ENCODE data around the gene UNKL.

The UNKL gene

GRCh38 chr16:1366060-1366711, 48.3 kb downstream of the UNKL start:
- no peaks in the 10 kb centered on the region for H3K9me3 ChIP-seq (ENCODE audit: low read length)
- H3K27ac ChIP-seq (ENCODE audit: low read depth, low read length), result no peak overlapping the region
- no peak overlapping the region for H3K4me3 ChIP-seq (ENCODE audit: low read depth in 1 of 2, low read length in 2 of 2)
- H3K36me3 ChIP-seq (ENCODE audit: insufficient read depth, low read length), result peaks cover 45% of the 10 kb centered on the region
- no peaks in the 10 kb centered on the region for H3K4me1 ChIP-seq (ENCODE audit: insufficient read depth, low read length)
- no peak overlapping the region for H3K9ac ChIP-seq (ENCODE audit: low read length)
- no peaks in the 10 kb centered on the region for H3K27me3 ChIP-seq (ENCODE audit: control insufficient read depth in 1 of 2, insufficient read depth in 2 of 2, low read length in 2 of 2)

GRCh38 chr16:1364510-1364909, 50.0 kb downstream of the UNKL start:
- Histone ChIP-seq H3K9me3 (ENCODE audit: low read length) (no peaks in the 10 kb centered on the region), H3K9ac (ENCODE audit: low read length) (no peak overlapping the region), H3K4me3 (ENCODE audit: low read depth in 1 of 2, low read length in 2 of 2) (no peak overlapping the region), H3K27ac (ENCODE audit: low read depth, low read length) (no peak overlapping the region), H3K36me3 (ENCODE audit: insufficient read depth, low read length) (peaks cover 39% of the 10 kb centered on the region), H3K27me3 (ENCODE audit: control insufficient read depth in 1 of 2, insufficient read depth in 2 of 2, low read length in 2 of 2) (no peaks in the 10 kb centered on the region), H3K4me1 (ENCODE audit: insufficient read depth, low read length) (no peaks in the 10 kb centered on the region)

- H3K36me3 ChIP-seq (ENCODE audit: insufficient read depth, low read length), result peaks cover 44% of the 10 kb centered on the region
- H3K27ac ChIP-seq (ENCODE audit: low read depth, low read length), result no peak overlapping the region
- no peaks in the 10 kb centered on the region for H3K27me3 ChIP-seq (ENCODE audit: control insufficient read depth in 1 of 2, insufficient read depth in 2 of 2, low read length in 2 of 2)
- no peak overlapping the region for H3K4me3 ChIP-seq (ENCODE audit: low read depth in 1 of 2, low read length in 2 of 2)
- H3K4me1 ChIP-seq (ENCODE audit: insufficient read depth, low read length), result no peaks in the 10 kb centered on the region
- no peak overlapping the region for H3K9ac ChIP-seq (ENCODE audit: low read length)
- H3K9me3 ChIP-seq (ENCODE audit: low read length), result no peaks in the 10 kb centered on the region
These were observed 50.9 kb downstream of the UNKL start for GRCh38 chr16:1363501-1364041.

- Histone ChIP-seq H3K27me3 (ENCODE audit: control insufficient read depth in 1 of 2, insufficient read depth in 2 of 2, low read length in 2 of 2) (no peaks in the 10 kb centered on the region), H3K9ac (ENCODE audit: low read length) (no peak overlapping the region), H3K36me3 (ENCODE audit: insufficient read depth, low read length) (peaks cover 49% of the 10 kb centered on the region), H3K4me1 (ENCODE audit: insufficient read depth, low read length) (no peaks in the 10 kb centered on the region), H3K27ac (ENCODE audit: low read depth, low read length) (no peak overlapping the region), H3K4me3 (ENCODE audit: low read depth in 1 of 2, low read length in 2 of 2) (no peak overlapping the region), H3K9me3 (ENCODE audit: low read length) (no peaks in the 10 kb centered on the region)
These were observed 51.7 kb downstream of the UNKL start for GRCh38 chr16:1362807-1363206.

- Histone ChIP-seq H3K9me3 (ENCODE audit: low read length) (no peaks in the 10 kb centered on the region), H3K36me3 (ENCODE audit: insufficient read depth, low read length) (peaks cover 49% of the 10 kb centered on the region)
These were observed 52.7 kb downstream of the UNKL start for GRCh38 chr16:1361685-1362360.

GRCh38 chr16:1357906-1358566, 56.5 kb downstream of the UNKL start:
- no peak overlapping the region for H3K27ac ChIP-seq (ENCODE audit: low read depth, low read length)
- H3K4me3 ChIP-seq (ENCODE audit: low read depth in 1 of 2, low read length in 2 of 2), result no peak overlapping the region
- peaks cover 9% of the 10 kb centered on the region for H3K4me1 ChIP-seq (ENCODE audit: insufficient read depth, low read length)
- peaks cover 20% of the 10 kb centered on the region for H3K36me3 ChIP-seq (ENCODE audit: insufficient read depth, low read length)
- no peak overlapping the region for H3K9ac ChIP-seq (ENCODE audit: low read length)
- H3K9me3 ChIP-seq (ENCODE audit: low read length), result no peaks in the 10 kb centered on the region
- no peaks in the 10 kb centered on the region for H3K27me3 ChIP-seq (ENCODE audit: control insufficient read depth in 1 of 2, insufficient read depth in 2 of 2, low read length in 2 of 2)

More at GRCh38 chr16:1361685-1362360, 52.7 kb downstream of the UNKL start:
- Histone ChIP-seq H3K27ac (ENCODE audit: low read depth, low read length) (no peak overlapping the region), H3K4me1 (ENCODE audit: insufficient read depth, low read length) (no peaks in the 10 kb centered on the region), H3K9ac (ENCODE audit: low read length) (no peak overlapping the region), H3K27me3 (ENCODE audit: control insufficient read depth in 1 of 2, insufficient read depth in 2 of 2, low read length in 2 of 2) (no peaks in the 10 kb centered on the region), H3K4me3 (ENCODE audit: low read depth in 1 of 2, low read length in 2 of 2) (no peak overlapping the region)

GRCh38 chr16:1356061-1356900, 58.2 kb downstream of the UNKL start:
- H3K9me3 ChIP-seq (ENCODE audit: low read length), result no peaks in the 10 kb centered on the region
- no peaks in the 10 kb centered on the region for H3K27me3 ChIP-seq (ENCODE audit: control insufficient read depth in 1 of 2, insufficient read depth in 2 of 2, low read length in 2 of 2)
- H3K9ac ChIP-seq (ENCODE audit: low read length), result no peak overlapping the region
- H3K4me1 ChIP-seq (ENCODE audit: insufficient read depth, low read length), result peaks cover 16% of the 10 kb centered on the region
- no peak overlapping the region for H3K4me3 ChIP-seq (ENCODE audit: low read depth in 1 of 2, low read length in 2 of 2)
- peaks cover 9% of the 10 kb centered on the region for H3K36me3 ChIP-seq (ENCODE audit: insufficient read depth, low read length)
- H3K27ac ChIP-seq (ENCODE audit: low read depth, low read length), result no peak overlapping the region

- Histone ChIP-seq H3K4me1 (ENCODE audit: insufficient read depth, low read length) (peaks cover 21% of the 10 kb centered on the region), H3K9me3 (ENCODE audit: low read length) (no peaks in the 10 kb centered on the region), H3K9ac (ENCODE audit: low read length) (no peak overlapping the region), H3K36me3 (ENCODE audit: insufficient read depth, low read length) (peaks cover 10% of the 10 kb centered on the region), H3K27me3 (ENCODE audit: control insufficient read depth in 1 of 2, insufficient read depth in 2 of 2, low read length in 2 of 2) (no peaks in the 10 kb centered on the region), H3K27ac (ENCODE audit: low read depth, low read length) (no peak overlapping the region), H3K4me3 (ENCODE audit: low read depth in 1 of 2, low read length in 2 of 2) (no peak overlapping the region)
These were observed 58.9 kb downstream of the UNKL start for GRCh38 chr16:1355591-1355990.

- H3K9me3 ChIP-seq (ENCODE audit: low read length), result no peaks in the 10 kb centered on the region
- no peak overlapping the region for H3K9ac ChIP-seq (ENCODE audit: low read length)
- no peak overlapping the region for H3K4me3 ChIP-seq (ENCODE audit: low read depth in 1 of 2, low read length in 2 of 2)
- H3K27me3 ChIP-seq (ENCODE audit: control insufficient read depth in 1 of 2, insufficient read depth in 2 of 2, low read length in 2 of 2), result no peaks in the 10 kb centered on the region
- H3K27ac ChIP-seq (ENCODE audit: low read depth, low read length), result no peak overlapping the region
- H3K36me3 ChIP-seq (ENCODE audit: insufficient read depth, low read length), result peaks cover 16% of the 10 kb centered on the region
- peaks cover 27% of the 10 kb centered on the region for H3K4me1 ChIP-seq (ENCODE audit: insufficient read depth, low read length)
These were observed 59.5 kb downstream of the UNKL start for GRCh38 chr16:1354815-1355540.

GRCh38 chr16:1351582-1352362, 62.7 kb downstream of the UNKL start, which contains the start of the genes GNPTG and TSR3:
TSS of gene GNPTG (plus strand) at chr16:1351931. CDS start at chr16:1351966, 35 bp downstream.
TSS of gene TSR3 (minus strand) at chr16:1351878. CDS start at chr16:1351804, 74 bp downstream.
- H3K9ac ChIP-seq (ENCODE audit: low read length), result peak within 1 kb of the TSS; percentile 41
- no peaks in the 10 kb centered on the region for H3K27me3 ChIP-seq (ENCODE audit: control insufficient read depth in 1 of 2, insufficient read depth in 2 of 2, low read length in 2 of 2)
- H3K36me3 ChIP-seq (ENCODE audit: insufficient read depth, low read length), result peaks cover 21% of the 10 kb centered on the region
- H3K4me1 ChIP-seq (ENCODE audit: insufficient read depth, low read length), result peaks cover 27% of the 10 kb centered on the region
- peak within 1 kb of the TSS; percentile 78 for H3K27ac ChIP-seq (ENCODE audit: low read depth, low read length)
- H3K9me3 ChIP-seq (ENCODE audit: low read length), result no peaks in the 10 kb centered on the region
- peak within 1 kb of the TSS; percentile 92 to 97 for H3K4me3 ChIP-seq (ENCODE audit: low read depth in 1 of 2, low read length in 2 of 2)
